Neural crest cell (in vitro differentiated cells): ENCODE measurements around the gene ABCC6. TPM values are rescaled to one million over a fixed set of nuclear protein-coding genes. Genes with fewer than 3 reads are reported as not detected.

ENCODE experiments used
- DNase-seq: peaks from one replicate; pipeline ENCODE4 v3.0.0; 2021; ENCODE audit warnings: low read depth, mixed read lengths, low spot score
- H3K27ac Mint-ChIP-seq: one replicate; pipeline ENCODE4 v1.8.0; 2021; ENCODE audit warnings: mild to moderate bottlenecking, mixed read lengths; ENCODE audit not compliant: unreplicated experiment
- H3K27me3 Mint-ChIP-seq: 2 replicates; pipeline ENCODE4 v1.8.0; 2021; ENCODE audit warnings: low read depth, mild to moderate bottlenecking, mixed read lengths
- H3K36me3 Mint-ChIP-seq: 2 replicates; pipeline ENCODE4 v1.8.0; 2021; ENCODE audit warnings: low read depth, mild to moderate bottlenecking, mixed read lengths
- H3K4me1 Mint-ChIP-seq: 2 replicates; pipeline ENCODE4 v1.8.0; 2021; ENCODE audit warnings: mixed read lengths
- H3K4me3 Mint-ChIP-seq: one replicate; pipeline ENCODE4 v1.8.0; 2021; ENCODE audit warnings: mild to moderate bottlenecking, mixed read lengths
- H3K9me3 Mint-ChIP-seq: 2 replicates; pipeline ENCODE4 v1.8.0; 2021; ENCODE audit warnings: mixed read lengths
- CTCF ChIP-seq: fragments of 200-600 bp; sonication (generic); conservative IDR thresholded peaks from 2 replicates; pipeline ENCODE4 v1.5.0; 2021; ENCODE audit warnings: antibody characterized with exemption, mild to moderate bottlenecking
- total RNA-seq: library from RNA; stranded (reverse); gene quantifications from 2 replicates; pipeline ENCODE4 v1.2.1, GENCODE V29; 2021

The ABCC6 gene
- total RNA-seq, 1 donor from 2014 or later = 2.2 TPM

DNA sequence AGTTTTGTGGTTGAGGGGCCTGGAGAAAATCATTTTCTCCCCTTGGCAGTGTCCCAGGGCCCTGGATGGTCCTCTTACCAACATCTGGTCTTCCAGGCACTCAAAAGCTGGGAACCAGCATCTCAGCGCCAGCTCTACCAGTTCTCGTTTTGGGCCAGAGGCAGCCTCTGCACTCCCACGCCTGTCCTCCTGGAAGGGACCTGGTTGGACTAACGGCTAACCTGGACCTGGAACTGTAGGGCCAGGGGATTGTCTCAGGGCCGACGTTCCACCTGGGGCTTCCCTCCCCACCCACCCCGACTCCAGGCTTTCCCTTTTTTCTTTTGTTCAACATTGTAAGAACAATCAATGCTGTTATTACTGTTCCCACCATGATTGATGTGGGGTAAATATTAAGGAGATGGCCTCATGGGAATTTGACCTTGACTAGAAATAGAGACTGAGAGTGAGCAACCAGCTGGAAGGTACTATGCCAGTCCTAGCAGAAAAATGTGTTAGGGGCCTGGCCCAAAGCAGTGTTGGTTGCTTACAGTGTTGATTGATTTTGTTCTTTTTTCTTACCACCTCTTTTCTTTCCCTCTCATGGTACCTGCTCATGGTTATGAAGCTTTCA is 81.4 kb downstream of the ABCC6 start:
- H3K4me3 Mint-ChIP-seq = no peak overlapping the region
- H3K9me3 Mint-ChIP-seq = no peaks in the 10 kb centered on the region
- TF ChIP-seq CTCF = no peak
- no peak overlapping the region for H3K27ac Mint-ChIP-seq
- H3K27me3 Mint-ChIP-seq = no peaks in the 10 kb centered on the region
- no peak for DNase-seq
- peaks cover 8% of the 10 kb centered on the region for H3K36me3 Mint-ChIP-seq
- H3K4me1 Mint-ChIP-seq = no peaks in the 10 kb centered on the region

DNA sequence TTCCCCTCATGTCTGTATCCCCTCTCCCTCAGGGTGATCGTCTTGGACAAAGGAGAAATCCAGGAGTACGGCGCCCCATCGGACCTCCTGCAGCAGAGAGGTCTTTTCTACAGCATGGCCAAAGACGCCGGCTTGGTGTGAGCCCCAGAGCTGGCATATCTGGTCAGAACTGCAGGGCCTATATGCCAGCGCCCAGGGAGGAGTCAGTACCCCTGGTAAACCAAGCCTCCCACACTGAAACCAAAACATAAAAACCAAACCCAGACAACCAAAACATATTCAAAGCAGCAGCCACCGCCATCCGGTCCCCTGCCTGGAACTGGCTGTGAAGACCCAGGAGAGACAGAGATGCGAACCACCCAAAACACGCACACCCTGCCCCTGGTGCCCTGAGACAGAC is 82.2 kb downstream of the ABCC6 start:
- Mint-ChIP-seq H3K27me3 (no peaks in the 10 kb centered on the region), H3K4me1 (no peaks in the 10 kb centered on the region), H3K9me3 (no peaks in the 10 kb centered on the region), H3K27ac (no peak overlapping the region), H3K36me3 (peaks cover 8% of the 10 kb centered on the region), H3K4me3 (no peak overlapping the region)
- no peak for DNase-seq
- TF ChIP-seq CTCF = no peak

DNA sequence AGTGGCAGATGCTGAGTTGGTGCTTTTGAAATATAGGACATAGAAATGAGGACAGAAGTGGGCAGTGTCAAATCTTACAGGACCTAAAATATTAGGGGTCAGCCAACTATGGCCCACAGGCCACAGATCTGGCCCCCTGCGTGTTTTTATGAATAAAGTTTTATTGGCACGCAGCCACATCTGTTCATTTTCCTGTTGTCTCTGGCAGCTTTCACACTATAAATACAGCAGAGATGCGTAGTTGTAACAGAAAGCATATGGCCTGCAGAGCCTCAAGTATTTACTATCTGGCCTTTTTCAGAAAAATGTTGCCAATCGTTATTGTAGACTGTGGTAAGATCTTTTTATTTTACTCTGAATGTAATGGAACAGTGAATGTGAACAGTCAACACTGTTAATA is 82.8 kb downstream of the ABCC6 start:
- H3K4me1 Mint-ChIP-seq = no peaks in the 10 kb centered on the region
- no peaks in the 10 kb centered on the region for H3K9me3 Mint-ChIP-seq
- TF ChIP-seq CTCF = no peak
- H3K4me3 Mint-ChIP-seq = no peak overlapping the region
- DNase-seq = no peak
- no peaks in the 10 kb centered on the region for H3K27me3 Mint-ChIP-seq
- peaks cover 8% of the 10 kb centered on the region for H3K36me3 Mint-ChIP-seq
- H3K27ac Mint-ChIP-seq = no peak overlapping the region

DNA sequence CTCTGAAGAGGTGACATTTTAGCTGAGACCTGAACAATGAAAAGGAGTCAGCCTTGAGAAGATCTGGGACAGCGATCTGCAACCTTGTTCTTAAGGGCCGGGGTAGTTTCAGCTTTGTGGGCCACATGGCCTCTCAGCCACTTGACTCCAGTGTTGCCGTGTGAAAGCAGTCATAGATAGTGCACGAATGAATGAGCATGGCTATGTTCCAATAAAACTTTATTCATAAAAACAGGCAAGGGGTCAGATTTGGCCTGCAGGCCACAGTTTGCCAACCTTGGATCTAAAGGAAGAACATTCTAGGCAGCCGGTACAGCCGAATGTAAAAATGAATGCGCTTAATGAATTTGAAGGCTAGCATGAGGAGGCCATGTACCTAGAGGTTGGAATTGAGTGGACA is 83.5 kb downstream of the ABCC6 start:
- DNase-seq = no peak
- Mint-ChIP-seq H3K9me3 (no peaks in the 10 kb centered on the region), H3K4me1 (no peaks in the 10 kb centered on the region), H3K27ac (no peak overlapping the region), H3K4me3 (no peak overlapping the region), H3K36me3 (peaks cover 12% of the 10 kb centered on the region), H3K27me3 (no peaks in the 10 kb centered on the region)
- no peak for TF ChIP-seq CTCF

DNA sequence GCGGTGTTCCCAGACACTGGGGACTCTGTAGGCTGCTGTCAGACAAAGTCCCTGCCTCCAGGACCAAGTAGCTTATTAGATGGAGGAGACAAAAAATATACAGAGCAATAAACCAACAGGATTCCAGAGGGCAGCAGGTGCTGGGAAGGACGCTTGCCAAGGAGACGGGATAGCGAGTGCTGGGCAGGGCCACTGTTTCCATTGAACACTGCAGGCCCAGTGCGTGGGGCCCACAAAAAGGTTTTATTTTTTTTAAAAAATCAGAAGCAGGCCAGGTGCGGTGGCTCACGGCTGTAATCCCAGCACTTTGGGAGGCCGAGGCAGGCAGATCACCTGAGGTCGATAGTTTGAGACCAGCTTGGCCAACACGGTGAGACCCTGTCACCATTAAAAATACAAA is 84.2 kb downstream of the ABCC6 start:
- no peaks in the 10 kb centered on the region for H3K4me1 Mint-ChIP-seq
- H3K4me3 Mint-ChIP-seq = no peak overlapping the region
- no peak overlapping the region for H3K27ac Mint-ChIP-seq
- no peaks in the 10 kb centered on the region for H3K27me3 Mint-ChIP-seq
- H3K36me3 Mint-ChIP-seq = peaks cover 14% of the 10 kb centered on the region
- TF ChIP-seq CTCF = no peak
- DNase-seq = no peak
- H3K9me3 Mint-ChIP-seq = no peaks in the 10 kb centered on the region
